Gastrocnemius medialis (tissue), 4 donors: Measurements from ENCODE around the gene CDH7. TPM values are rescaled to one million over a fixed set of nuclear protein-coding genes. Genes with fewer than 3 reads are reported as not detected.

Experiments used
- ATAC-seq, 2 donors: fragments of 150-250 bp; one replicate each; pipeline ENCODE4 v1.9.1; 2016
- DNase-seq, 2 donors: peaks; one replicate each; pipeline ENCODE4 v3.0.0-alpha.2; 2019
- H3K27ac ChIP-seq, 4 donors: fragments of 200-600 bp; sonication (generic); 1 replicate in 1 of 4; 2 replicates in 3 of 4; pipeline ENCODE4 v1.5.1; 2016 to 2018; ENCODE audit warnings: mild to moderate bottlenecking in 2 of 4, moderate library complexity in 1 of 4
- H3K27me3 ChIP-seq, 3 donors: fragments of 200-600 bp; sonication (generic) in 2 of 3; 1 replicate in 1 of 3; 2 replicates in 2 of 3; pipeline versions ENCODE4 v1.5.1 to v1.6.0; 2016 to 2019; ENCODE audit warnings: mild to moderate bottlenecking in 1 of 3, moderate library complexity in 1 of 3
- H3K36me3 ChIP-seq, 2 donors: fragments of 200-600 bp; sonication (generic) in 1 of 2; one replicate each; pipeline ENCODE4 v1.5.1; 2017 to 2018
- H3K4me1 ChIP-seq, 2 donors: fragments of 200-600 bp; sonication (generic) in 1 of 2; one replicate each; pipeline ENCODE4 v1.5.1; 2016 to 2017; ENCODE audit warnings: mild to moderate bottlenecking in 2 of 2
- H3K4me3 ChIP-seq, 4 donors: fragments of 200-600 bp; sonication (generic) in 3 of 4; 1 replicate in 1 of 4; 2 replicates in 3 of 4; pipeline ENCODE4 v1.5.1; 2016 to 2019; ENCODE audit warnings: mild to moderate bottlenecking in 2 of 4
- H3K9me3 ChIP-seq, 3 donors: fragments of 200-600 bp; sonication (generic) in 2 of 3; 1 replicate in 1 of 3; 2 replicates in 2 of 3; pipeline ENCODE4 v1.5.1; 2016 to 2019
- CTCF ChIP-seq, 5 experiments: fragments of 450-650 bp in 3 of 5; fragments of 200-600 bp in 2 of 5; sonication (generic) in 2 of 5; IDR thresholded peaks in 4 of 5; conservative IDR thresholded peaks in 1 of 5; 1 replicate in 4 of 5; 2 replicates in 1 of 5; pipeline ENCODE4 v1.5.1; 2016 to 2019; ENCODE audit warnings: antibody characterized with exemption in 5 of 5, mild to moderate bottlenecking in 3 of 5, moderate library complexity in 3 of 5
- POLR2A ChIP-seq, 2 donors: fragments of 450-650 bp; IDR thresholded peaks; one replicate each; pipeline ENCODE4 v1.6.1; 2017; ENCODE audit warnings: antibody characterized with exemption in 2 of 2, mild to moderate bottlenecking in 2 of 2, moderate library complexity in 2 of 2
- in situ Hi-C, 4 donors: fragments of 200-750 bp; cut with MboI; loops; one replicate each; pipeline versions ENCODE4 v1.15.0 to v1.8.0; 2017; ENCODE audit warnings: low sequenced_read_pairs in 4 of 4
- intact Hi-C: fragments of 100-400 bp; cut with DNase I; formaldehyde crosslinking; loops from one replicate; pipeline ENCODE4 v1.15.1; 2023; ENCODE audit warnings: low total_unique reads
- total RNA-seq, 4 donors: library from RNA; depleted of rRNA; stranded (reverse); fragments of >200 nt; gene quantifications; one replicate each; pipeline versions ENCODE4 v1.1.0 to v1.2.3, GENCODE V29; 2016

Gene CDH7
- total RNA-seq, 4 donors from 2014 or later = not detected

GRCh38 chr18:65752625-65753325, 2.0 kb downstream of the CDH7 start:
- intact Hi-C loops (no loop called here), in situ Hi-C loops (no loop called here)
- no peaks in the 10 kb centered on the region for H3K9me3 ChIP-seq
- H3K27me3 ChIP-seq = peaks cover 0 to 13% (median 10%) of the 10 kb centered on the region in 3 donors
- H3K4me3 ChIP-seq = no peak overlapping the region
- no peak for TF ChIP-seq POLR2A (IDR thresholded peaks at IDR 0.05)
- no peak for TF ChIP-seq CTCF (IDR thresholded peaks at IDR 0.05 in 4 of 5, conservative IDR thresholded peaks at IDR 0.05 in 1 of 5)
- ATAC-seq (no peak), DNase-seq (no peak)
- no peaks in the 10 kb centered on the region for H3K36me3 ChIP-seq
- H3K27ac ChIP-seq = no peak overlapping the region
- no peaks in the 10 kb centered on the region for H3K4me1 ChIP-seq

- DNase-seq (no peak), ATAC-seq (no peak)
- no peak overlapping the region for H3K4me3 ChIP-seq
- no peak overlapping the region for H3K27ac ChIP-seq
- no peak for TF ChIP-seq CTCF (IDR thresholded peaks at IDR 0.05 in 4 of 5, conservative IDR thresholded peaks at IDR 0.05 in 1 of 5)
- no peak for TF ChIP-seq POLR2A (IDR thresholded peaks at IDR 0.05)
- intact Hi-C loops (no loop called here), in situ Hi-C loops (no loop called here)
- no peaks in the 10 kb centered on the region for H3K36me3 ChIP-seq
- H3K4me1 ChIP-seq = no peaks in the 10 kb centered on the region
- H3K27me3 ChIP-seq = peaks cover 0 to 13% (median 10%) of the 10 kb centered on the region in 3 donors
- H3K9me3 ChIP-seq = no peaks in the 10 kb centered on the region
These were observed 2.7 kb downstream of the CDH7 start for GRCh38 chr18:65753520-65753919.

- ATAC-seq (no peak), DNase-seq (no peak)
- Histone ChIP-seq H3K36me3 (no peaks in the 10 kb centered on the region), H3K4me3 (no peak overlapping the region), H3K9me3 (no peaks in the 10 kb centered on the region), H3K27ac (no peak overlapping the region), H3K27me3 (peaks cover 0 to 13% (median 10%) of the 10 kb centered on the region in 3 donors), H3K4me1 (no peaks in the 10 kb centered on the region)
- intact Hi-C loops = no loop called here
- TF ChIP-seq POLR2A (IDR thresholded peaks at IDR 0.05) = no peak
- TF ChIP-seq CTCF (IDR thresholded peaks at IDR 0.05 in 4 of 5, conservative IDR thresholded peaks at IDR 0.05 in 1 of 5) = no peak
- in situ Hi-C loops = no loop called here
These were observed 3.3 kb downstream of the CDH7 start for GRCh38 chr18:65754121-65754520.

GRCh38 chr18:65755616-65756015, 4.8 kb downstream of the CDH7 start:
- no peak for TF ChIP-seq POLR2A (IDR thresholded peaks at IDR 0.05)
- TF ChIP-seq CTCF (IDR thresholded peaks at IDR 0.05 in 4 of 5, conservative IDR thresholded peaks at IDR 0.05 in 1 of 5) = no peak
- intact Hi-C loops = no loop called here

GRCh38 chr18:65760457-65760856, 9.6 kb downstream of the CDH7 start:
- no peaks in the 10 kb centered on the region for H3K4me1 ChIP-seq
- ATAC-seq (no peak), DNase-seq (no peak)
- intact Hi-C loops (no loop called here), in situ Hi-C loops (no loop called here)
- no peaks in the 10 kb centered on the region for H3K36me3 ChIP-seq
- no peak overlapping the region for H3K4me3 ChIP-seq
- H3K9me3 ChIP-seq = no peaks in the 10 kb centered on the region
- H3K27me3 ChIP-seq = no peaks in the 10 kb centered on the region
- no peak overlapping the region for H3K27ac ChIP-seq
- TF ChIP-seq CTCF (IDR thresholded peaks at IDR 0.05 in 4 of 5, conservative IDR thresholded peaks at IDR 0.05 in 1 of 5) = no peak
- no peak for TF ChIP-seq POLR2A (IDR thresholded peaks at IDR 0.05)

More at GRCh38 chr18:65755616-65756015, 4.8 kb downstream of the CDH7 start:
- ATAC-seq (no peak), DNase-seq (no peak)
- in situ Hi-C loops = no loop called here
- H3K4me1 ChIP-seq = no peaks in the 10 kb centered on the region
- no peaks in the 10 kb centered on the region for H3K9me3 ChIP-seq
- no peaks in the 10 kb centered on the region for H3K36me3 ChIP-seq
- H3K27me3 ChIP-seq = peaks cover 0 to 10% (median 7%) of the 10 kb centered on the region in 3 donors
- H3K27ac ChIP-seq = no peak overlapping the region
- no peak overlapping the region for H3K4me3 ChIP-seq
